K562 (cell line): ENCODE results near the gene PIP4K2A. TPM values are rescaled to one million over a fixed set of nuclear protein-coding genes. Genes with fewer than 3 reads are reported as not detected.
A peak's percentile ranks its signal among the peaks of the same experiment; 100 is the strongest.

Experiments
- CHD1 ChIP-seq: fragments of 200-600 bp; sonication (generic); IDR thresholded peaks from one replicate; pipeline ENCODE4 v1.6.1; 2012; ENCODE audit warnings: mild to moderate bottlenecking, moderate library complexity, low read length, inconsistent platforms
- CSDE1 ChIP-seq, 2 experiments: fragments of 450-650 bp; IDR thresholded peaks; 2 replicates each; pipeline ENCODE4 v1.6.1; 2016; ENCODE audit warnings: mild to moderate bottlenecking in 1 of 2
- EGR1 ChIP-seq: fragments of 450-650 bp; conservative IDR thresholded peaks from 2 replicates; pipeline ENCODE4 v1.6.1; 2017; ENCODE audit warnings: mild to moderate bottlenecking
- GATA2 ChIP-seq: sonication (generic); formaldehyde crosslinking; IDR thresholded peaks from 2 replicates; pipeline ENCODE4 v1.4.0; 2020; ENCODE audit warnings: mild to moderate bottlenecking, missing genetic modification reagents
- HCFC1 ChIP-seq: IDR thresholded peaks from 2 replicates; pipeline ENCODE4 v1.6.1; 2012; ENCODE audit warnings: low read depth, low read length, improper control_type of control experiment
- HEY1 ChIP-seq: fragments of 250-450 bp; sonication (Bioruptor Pico); IDR thresholded peaks from 2 replicates; pipeline ENCODE4 v1.5.0; 2020; ENCODE audit warnings: mild to moderate bottlenecking, moderate library complexity, borderline replicate concordance
- IRF2 ChIP-seq: sonication (generic); formaldehyde crosslinking; IDR thresholded peaks from 2 replicates; pipeline ENCODE4 v1.8.1; 2022; ENCODE audit warnings: mild to moderate bottlenecking, missing genetic modification reagents
- KAT2B ChIP-seq: IDR thresholded peaks from one replicate; pipeline ENCODE4 v1.6.1; 2012; ENCODE audit warnings: low read depth, mild to moderate bottlenecking, control low read depth, inconsistent platforms, low read length, moderate library complexity
- KDM4B ChIP-seq, 2 experiments: fragments of 450-650 bp in 1 of 2; sonication (generic) in 1 of 2; IDR thresholded peaks; 2 replicates each; pipeline ENCODE4 v1.6.1; 2016 to 2017; ENCODE audit warnings: borderline replicate concordance in 2 of 2, antibody characterized with exemption in 1 of 2, low read depth in 1 of 2, mild to moderate bottlenecking in 1 of 2
- MTF1 ChIP-seq: fragments of 250-450 bp; sonication (Bioruptor Pico); IDR thresholded peaks from 2 replicates; pipeline ENCODE4 v1.9.0; 2021; ENCODE audit warnings: moderate library complexity, mild to moderate bottlenecking, inconsistent platforms, borderline replicate concordance
- RBBP5 ChIP-seq: fragments of 200-600 bp; sonication (generic); IDR thresholded peaks from 2 replicates; pipeline ENCODE4 v1.6.1; 2012; ENCODE audit warnings: borderline replicate concordance, mild to moderate bottlenecking, low read length, control low read depth, inconsistent platforms; ENCODE audit not compliant: insufficient read depth, poor library complexity, severe bottlenecking
- SIRT6 ChIP-seq: IDR thresholded peaks from one replicate; pipeline ENCODE4 v1.6.1; 2012; ENCODE audit warnings: low read depth, mild to moderate bottlenecking, control low read depth, inconsistent platforms, low read length, moderate library complexity
- SMAD1 ChIP-seq: fragments of 150-350 bp; IDR thresholded peaks from 2 replicates; pipeline ENCODE4 v1.6.1; 2014; ENCODE audit warnings: low read length, low read depth; ENCODE audit not compliant: partially characterized antibody
- SMARCB1 ChIP-seq: IDR thresholded peaks from 2 replicates; pipeline ENCODE4 v1.6.1; 2011; ENCODE audit warnings: improper control_type of control experiment, low read depth; ENCODE audit not compliant: insufficient read length
- SNIP1 ChIP-seq: fragments of 450-650 bp; IDR thresholded peaks from 2 replicates; pipeline ENCODE4 v1.7.1; 2017; ENCODE audit warnings: low read depth, mild to moderate bottlenecking
- SPI1 ChIP-seq: IDR thresholded peaks from 2 replicates; pipeline ENCODE4 v1.6.1; 2011; ENCODE audit warnings: low read depth, low read length, control low read depth, borderline replicate concordance
- STAG1 ChIP-seq: sonication (generic); formaldehyde crosslinking; IDR thresholded peaks from 2 replicates; pipeline ENCODE4 v1.5.0; 2020; ENCODE audit warnings: missing genetic modification reagents, borderline replicate concordance
- STAT5A ChIP-seq: IDR thresholded peaks from 2 replicates; pipeline ENCODE4 v1.6.1; 2012; ENCODE audit warnings: low read length, inconsistent platforms, borderline replicate concordance
- TRIM28 ChIP-seq: fragments of 450-650 bp; IDR thresholded peaks from 2 replicates; pipeline ENCODE4 v1.6.1; 2017
- ZFP1 ChIP-seq: fragments of 450-650 bp; formaldehyde crosslinking; IDR thresholded peaks from 2 replicates; pipeline ENCODE4 v1.4.0; 2020; ENCODE audit warnings: mild to moderate bottlenecking, mixed read lengths
- ZNF143 ChIP-seq: sonication (generic); formaldehyde crosslinking; IDR thresholded peaks from 2 replicates; pipeline ENCODE4 v1.9.0; 2022; ENCODE audit warnings: mild to moderate bottlenecking, missing genetic modification reagents
- ZNF589 ChIP-seq: fragments of 200-800 bp; sonication (Bioruptor generic); IDR thresholded peaks from 2 replicates; pipeline ENCODE4 v1.6.1; 2016; ENCODE audit warnings: low read depth, missing genetic modification characterization, missing compliant biosample characterization
- ZNF668 ChIP-seq: fragments of 250-450 bp; sonication (Bioruptor Pico); IDR thresholded peaks from 2 replicates; pipeline ENCODE4 v1.8.0; 2022; ENCODE audit warnings: mild to moderate bottlenecking, inconsistent platforms
- polyA plus RNA-seq, 8 experiments: library from polyadenylated mRNA; depleted of rRNA in 4 of 8; stranded (reverse) in 5 of 8; unstranded in 3 of 8; fragments of >200 nt; fragmentation: Nextera tagmentation in 2 of 8; fragmentation: Illumina TruSeq in 1 of 8; extraction: Ambion mirVana in 2 of 8; extraction: Trizol in 1 of 8; gene quantifications; 2 replicates each; pipeline versions ENCODE4 v1.2.1 to v1.2.3, GENCODE V29; 2011 to 2014; ENCODE audit warnings: inconsistent platforms in 1 of 8, missing spikeins in 1 of 8
- total RNA-seq, 7 experiments: library from RNA; depleted of rRNA in 6 of 7; stranded (reverse); fragments of >200 nt in 6 of 7; fragmentation: Illumina TruSeq in 2 of 7; extraction: Trizol in 2 of 7; gene quantifications; 2 replicates each; pipeline versions ENCODE4 v1.2.1 to v1.2.3, GENCODE V29; 2011 to 2021; ENCODE audit warnings: low replicate concordance in 1 of 7
- TF ChIP-seq, protein P1 (sequence below), 2 experiments: fragments of 450-650 bp in 1 of 2; sonication (generic) in 1 of 2; formaldehyde crosslinking in 1 of 2; IDR thresholded peaks in 1 of 2; conservative IDR thresholded peaks in 1 of 2; 2 replicates each; pipeline versions ENCODE4 v1.6.1 to v1.8.1; 2016 to 2023; ENCODE audit warnings: mild to moderate bottlenecking in 2 of 2, moderate library complexity in 2 of 2, inconsistent platforms in 1 of 2, missing genetic modification reagents in 1 of 2
- TF ChIP-seq, protein P2 (sequence below): fragments of 250-450 bp; sonication (Bioruptor Pico); IDR thresholded peaks from 2 replicates; pipeline ENCODE4 v1.8.0; 2021; ENCODE audit warnings: borderline replicate concordance, mild to moderate bottlenecking, moderate library complexity; ENCODE audit not compliant: poor library complexity, severe bottlenecking
- TF ChIP-seq, protein P3 (sequence below): fragments of 250-450 bp; sonication (Bioruptor Pico); IDR thresholded peaks from 2 replicates; pipeline ENCODE4 v1.5.1; 2021; ENCODE audit warnings: mild to moderate bottlenecking
- TF ChIP-seq, protein P4 (sequence below): fragments of 450-650 bp; formaldehyde crosslinking; IDR thresholded peaks from 2 replicates; pipeline ENCODE4 v1.4.0; 2020; ENCODE audit warnings: mild to moderate bottlenecking

PIP4K2A gene
- total and polyA plus RNA-seq, 9 of the 15 experiments (the other 6 are each of a cell fraction or from before 2014, with no cell fraction given): 35.6 to 117 (median 71.9) TPM

DNA sequence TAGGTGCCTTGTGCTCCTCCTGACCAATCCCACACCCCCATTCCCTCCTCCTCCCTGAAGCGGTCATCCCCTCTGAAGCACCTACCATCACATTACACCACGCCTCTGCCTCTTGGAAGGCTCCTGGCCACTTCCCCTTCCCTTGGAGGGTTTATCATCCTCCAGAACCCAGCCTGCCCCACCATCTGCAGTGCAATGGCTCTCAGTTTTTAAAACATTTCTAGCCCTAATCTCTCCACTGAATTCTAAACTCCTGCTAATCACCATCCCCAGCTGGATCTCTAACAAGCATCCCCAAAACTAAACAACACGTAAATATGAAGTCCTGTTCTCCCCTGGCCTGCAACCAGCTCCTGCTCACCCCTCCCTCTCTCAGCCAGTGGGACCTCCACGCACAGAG lies 70.6 kb downstream of the PIP4K2A start (continued):
- TF ChIP-seq RBBP5 (no peak), ZNF668 (CRISPR knock-in tag) (no peak), SPI1 (peak; percentile 90), KDM4B (IDR thresholded peaks at IDR 0.05; ENCODE audit: borderline replicate concordance in 2 of 2, low read depth in 1 of 2) (no peak), SNIP1 (no peak), ZNF589 (no peak), SMAD1 (no peak), MTF1 (CRISPR knock-in tag) (no peak), HEY1 (no peak), CHD1 (no peak), STAG1 (CRISPR knock-in tag) (no peak), HCFC1 (no peak), EGR1 (no peak), CSDE1 (IDR thresholded peaks at IDR 0.05) (no peak), STAT5A (no peak), ZNF143 (CRISPR knock-in tag) (no peak), ZFP1 (CRISPR knock-in tag) (no peak), SIRT6 (no peak), SMARCB1 (no peak), KAT2B (no peak), TRIM28 (no peak), GATA2 (CRISPR knock-in tag) (0 out of 2 replicates have a peak, but pooled peaks have one; percentile 28), IRF2 (CRISPR knock-in tag) (no peak)
- TF ChIP-seq, protein P1, sequence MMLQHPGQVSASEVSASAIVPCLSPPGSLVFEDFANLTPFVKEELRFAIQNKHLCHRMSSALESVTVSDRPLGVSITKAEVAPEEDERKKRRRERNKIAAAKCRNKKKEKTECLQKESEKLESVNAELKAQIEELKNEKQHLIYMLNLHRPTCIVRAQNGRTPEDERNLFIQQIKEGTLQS (IDR thresholded peaks at IDR 0.05): no peak
- TF ChIP-seq, protein P1 (CRISPR knock-in tag; conservative IDR thresholded peaks at IDR 0.05): no peak
- TF ChIP-seq, protein P2, sequence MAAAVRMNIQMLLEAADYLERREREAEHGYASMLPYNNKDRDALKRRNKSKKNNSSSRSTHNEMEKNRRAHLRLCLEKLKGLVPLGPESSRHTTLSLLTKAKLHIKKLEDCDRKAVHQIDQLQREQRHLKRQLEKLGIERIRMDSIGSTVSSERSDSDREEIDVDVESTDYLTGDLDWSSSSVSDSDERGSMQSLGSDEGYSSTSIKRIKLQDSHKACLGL (CRISPR knock-in tag): no peak
- TF ChIP-seq, protein P3, sequence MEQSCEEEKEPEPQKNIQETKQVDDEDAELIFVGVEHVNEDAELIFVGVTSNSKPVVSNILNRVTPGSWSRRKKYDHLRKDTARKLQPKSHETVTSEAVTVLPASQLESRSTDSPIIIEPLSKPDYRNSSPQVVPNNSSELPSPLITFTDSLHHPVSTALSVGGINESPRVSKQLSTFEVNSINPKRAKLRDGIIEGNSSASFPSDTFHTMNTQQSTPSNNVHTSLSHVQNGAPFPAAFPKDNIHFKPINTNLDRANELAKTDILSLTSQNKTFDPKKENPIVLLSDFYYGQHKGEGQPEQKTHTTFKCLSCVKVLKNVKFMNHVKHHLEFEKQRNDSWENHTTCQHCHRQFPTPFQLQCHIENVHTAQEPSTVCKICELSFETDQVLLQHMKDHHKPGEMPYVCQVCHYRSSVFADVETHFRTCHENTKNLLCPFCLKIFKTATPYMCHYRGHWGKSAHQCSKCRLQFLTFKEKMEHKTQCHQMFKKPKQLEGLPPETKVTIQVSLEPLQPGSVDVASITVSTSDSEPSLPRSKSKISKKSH (CRISPR knock-in tag): no peak
- TF ChIP-seq, protein P4, sequence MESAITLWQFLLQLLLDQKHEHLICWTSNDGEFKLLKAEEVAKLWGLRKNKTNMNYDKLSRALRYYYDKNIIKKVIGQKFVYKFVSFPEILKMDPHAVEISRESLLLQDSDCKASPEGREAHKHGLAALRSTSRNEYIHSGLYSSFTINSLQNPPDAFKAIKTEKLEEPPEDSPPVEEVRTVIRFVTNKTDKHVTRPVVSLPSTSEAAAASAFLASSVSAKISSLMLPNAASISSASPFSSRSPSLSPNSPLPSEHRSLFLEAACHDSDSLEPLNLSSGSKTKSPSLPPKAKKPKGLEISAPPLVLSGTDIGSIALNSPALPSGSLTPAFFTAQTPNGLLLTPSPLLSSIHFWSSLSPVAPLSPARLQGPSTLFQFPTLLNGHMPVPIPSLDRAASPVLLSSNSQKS (CRISPR knock-in tag): no peak
